GM18507 (cell line): ENCODE measurements around the gene RBFOX1.

Experiments
- DNase-seq: peaks from one replicate; pipeline ENCODE4 v3.0.0; 2011; ENCODE audit warnings: low read depth; ENCODE audit not compliant: insufficient read length; ENCODE audit errors: extremely low spot score
- FAIRE-seq: peaks from 2 replicates; lab custom pipeline; 2011; peaks lifted over from hg19 to GRCh38; lab: Jason Lieb, UNC

RBFOX1 gene

GRCh38 chr16:7504844-7505243 lies 172.2 kb downstream of the RBFOX1 start:
- no peak for FAIRE-seq
- no peak for DNase-seq

DNA sequence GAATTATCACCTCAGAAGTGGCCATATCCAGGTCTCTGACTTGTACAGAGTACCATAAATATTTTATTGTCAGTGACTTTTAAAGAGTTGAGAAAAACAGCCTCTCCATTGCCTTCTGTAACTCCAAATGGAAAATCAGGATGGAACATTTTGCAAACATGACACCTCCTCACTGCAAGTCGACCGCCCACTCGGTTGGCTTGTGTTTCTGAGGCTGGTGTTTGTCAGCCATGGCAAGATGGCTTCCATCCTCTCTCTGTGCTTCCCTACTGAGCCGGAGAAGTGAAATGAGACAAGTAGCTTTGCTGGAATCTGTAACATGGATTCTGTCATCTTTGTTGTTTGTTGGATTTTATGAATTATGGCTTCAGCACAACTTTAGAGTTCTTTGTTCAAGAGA lies 172.8 kb downstream of the RBFOX1 start:
- FAIRE-seq (no peak), DNase-seq (no peak)

GRCh38 chr16:7506363-7506762 lies 173.7 kb downstream of the RBFOX1 start:
- DNase-seq (no peak), FAIRE-seq (no peak)

DNA sequence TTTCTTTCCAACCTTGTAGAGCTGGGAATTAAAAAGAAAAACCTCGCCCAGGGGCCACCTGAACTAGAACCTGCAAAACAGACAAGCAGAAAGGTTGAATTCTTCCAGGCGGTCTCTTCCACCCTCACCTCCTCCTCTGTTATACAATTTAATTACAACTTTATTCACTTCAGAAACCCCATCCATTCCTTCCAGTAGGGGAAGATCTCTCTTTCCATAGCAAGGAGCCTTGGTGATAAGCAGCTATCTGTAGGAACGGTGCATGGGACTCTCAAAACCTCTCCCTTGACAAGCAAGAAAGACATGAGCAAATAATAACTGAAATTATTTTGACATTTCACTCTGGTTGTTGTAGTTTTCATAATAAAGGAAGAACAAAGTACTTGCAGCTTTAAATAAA lies 176.0 kb downstream of the RBFOX1 start:
- FAIRE-seq: no peak
- DNase-seq: no peak

DNA sequence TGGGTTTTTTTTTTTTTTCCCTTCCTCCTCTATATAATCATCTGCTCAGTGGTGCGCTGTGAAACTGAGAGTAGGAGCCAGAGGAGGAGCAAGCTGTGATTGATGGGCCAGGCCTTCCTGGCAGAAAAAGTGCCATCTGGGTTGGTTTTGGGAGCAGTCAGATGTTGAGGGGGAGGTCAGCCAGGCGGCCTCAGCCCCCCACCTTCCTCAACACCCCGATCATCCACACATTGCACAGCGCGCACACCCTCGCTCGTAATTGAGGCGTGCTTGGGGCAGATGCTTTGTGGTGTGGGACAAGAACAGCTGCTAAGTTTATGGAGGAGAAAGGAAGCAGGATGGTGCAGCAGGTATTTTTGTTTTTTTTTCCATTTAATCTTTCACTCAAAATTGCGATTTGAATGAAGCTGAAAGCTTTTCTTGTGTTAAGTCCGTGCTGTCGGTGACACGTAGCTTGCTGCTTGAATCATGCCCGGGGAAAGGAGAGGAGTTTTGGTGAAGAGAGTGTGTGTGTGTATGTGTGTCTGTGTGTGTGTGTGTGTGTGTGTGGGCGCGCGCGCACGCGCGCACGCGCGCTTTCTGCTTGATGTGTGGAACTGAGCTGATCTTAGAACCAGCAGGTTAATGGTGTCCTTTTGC lies 177.4 kb downstream of the RBFOX1 start:
- DNase-seq (no peak), FAIRE-seq (no peak)

- DNase-seq (no peak), FAIRE-seq (no peak)
Measured at GRCh38 chr16:7511549-7512260, 179.1 kb downstream of the RBFOX1 start.

DNA sequence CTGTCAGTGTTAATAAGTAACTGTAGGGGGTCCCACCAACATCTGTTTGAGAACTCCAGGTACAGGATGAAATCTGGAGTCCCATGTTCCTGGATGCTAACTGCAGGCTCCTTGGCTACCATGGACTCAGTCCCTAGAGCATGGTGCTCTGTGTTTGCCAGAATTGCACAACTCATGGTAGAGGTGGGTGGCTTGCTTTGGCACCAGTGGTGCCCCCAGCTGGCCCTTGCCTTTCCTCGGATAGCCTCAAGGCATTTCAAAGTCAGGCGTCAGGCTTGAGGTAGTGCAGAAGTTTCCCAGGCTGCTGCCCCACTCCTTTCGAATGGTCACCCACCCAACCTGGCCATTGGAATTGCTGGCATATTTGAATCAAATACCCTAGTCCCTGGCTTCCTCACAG lies 179.9 kb downstream of the RBFOX1 start:
- no peak for FAIRE-seq

DNA sequence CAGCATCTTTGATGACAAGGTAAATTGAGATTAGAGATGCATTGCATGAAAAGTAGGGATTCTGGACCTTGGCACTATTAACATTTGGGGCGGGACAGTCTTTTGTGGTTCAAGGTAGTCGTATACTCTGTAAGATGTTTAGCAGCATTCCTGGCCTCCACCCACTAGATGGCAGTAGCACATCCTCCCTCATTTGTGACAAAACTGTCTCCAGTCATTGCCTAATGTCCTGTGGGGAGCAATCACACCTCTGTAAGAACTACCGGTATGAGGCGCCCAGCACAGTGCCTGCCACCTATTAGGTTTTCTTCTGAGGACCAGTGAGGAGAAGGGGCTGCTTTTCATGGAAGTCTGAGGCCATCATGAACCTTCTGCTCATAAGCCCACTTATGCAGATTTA lies 180.8 kb downstream of the RBFOX1 start:
- FAIRE-seq (no peak), DNase-seq (no peak)

More for the DNA sequence above, 179.9 kb downstream of the RBFOX1 start:
- DNase-seq: no peak

- DNase-seq (no peak), FAIRE-seq (no peak)
Measured at GRCh38 chr16:7515543-7515942, 182.9 kb downstream of the RBFOX1 start.

GRCh38 chr16:7517496-7517895 lies 184.9 kb downstream of the RBFOX1 start:
- DNase-seq (no peak), FAIRE-seq (no peak)

DNA sequence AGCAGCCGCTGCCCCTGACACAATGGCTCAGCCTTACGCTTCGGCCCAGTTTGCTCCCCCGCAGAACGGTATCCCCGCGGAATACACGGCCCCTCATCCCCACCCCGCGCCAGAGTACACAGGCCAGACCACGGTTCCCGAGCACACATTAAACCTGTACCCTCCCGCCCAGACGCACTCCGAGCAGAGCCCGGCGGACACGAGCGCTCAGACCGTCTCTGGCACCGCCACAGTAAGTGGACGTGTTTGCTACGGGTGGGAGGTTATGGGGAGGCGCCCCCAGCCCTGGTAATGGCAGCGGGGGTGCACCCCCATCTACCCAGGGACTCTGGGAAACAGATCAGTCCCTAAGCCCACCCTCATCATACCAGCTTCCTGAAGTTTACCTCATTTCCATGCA lies 185.5 kb downstream of the RBFOX1 start:
- FAIRE-seq (no peak), DNase-seq (no peak)

DNA sequence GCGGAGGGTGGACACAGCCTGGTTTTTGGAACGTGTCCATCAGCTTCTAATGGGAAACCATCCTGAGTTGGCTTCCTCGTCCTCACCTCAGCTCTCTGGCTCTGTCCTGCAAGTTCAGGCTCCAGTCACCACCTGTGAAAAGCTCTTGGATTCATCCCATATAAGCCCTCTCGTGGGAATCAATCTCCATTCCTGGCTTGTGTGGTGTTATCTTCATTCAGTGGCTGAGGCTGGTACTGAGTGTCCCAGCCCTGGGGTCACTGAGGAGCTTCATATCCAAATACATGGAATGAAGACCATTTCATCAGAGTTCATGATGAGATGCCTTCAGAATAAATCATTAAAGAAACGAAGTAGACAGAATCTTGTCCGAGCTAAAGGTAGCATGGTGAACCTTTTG lies 189.2 kb downstream of the RBFOX1 start:
- DNase-seq: no peak
- no peak for FAIRE-seq

DNA sequence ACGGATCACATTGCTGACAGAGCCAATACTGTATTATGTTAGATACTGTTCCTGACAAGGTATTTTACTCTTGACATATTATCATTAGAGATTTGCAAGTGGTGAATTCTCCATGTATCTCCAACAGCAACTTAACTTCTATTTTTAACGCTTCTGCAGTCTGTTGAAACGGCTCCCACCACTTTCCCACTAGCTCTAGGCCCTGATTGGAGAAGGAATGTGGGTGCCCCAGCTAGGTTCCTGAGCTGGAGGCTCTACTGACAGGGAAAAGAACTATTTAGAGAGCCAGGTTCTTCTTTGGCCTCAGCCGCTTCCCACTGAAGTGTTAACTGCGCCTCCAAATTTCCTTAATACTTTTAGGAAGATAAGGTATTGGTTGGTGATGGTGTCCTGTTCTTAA lies 191.8 kb downstream of the RBFOX1 start:
- no peak for DNase-seq
- no peak for FAIRE-seq

DNA sequence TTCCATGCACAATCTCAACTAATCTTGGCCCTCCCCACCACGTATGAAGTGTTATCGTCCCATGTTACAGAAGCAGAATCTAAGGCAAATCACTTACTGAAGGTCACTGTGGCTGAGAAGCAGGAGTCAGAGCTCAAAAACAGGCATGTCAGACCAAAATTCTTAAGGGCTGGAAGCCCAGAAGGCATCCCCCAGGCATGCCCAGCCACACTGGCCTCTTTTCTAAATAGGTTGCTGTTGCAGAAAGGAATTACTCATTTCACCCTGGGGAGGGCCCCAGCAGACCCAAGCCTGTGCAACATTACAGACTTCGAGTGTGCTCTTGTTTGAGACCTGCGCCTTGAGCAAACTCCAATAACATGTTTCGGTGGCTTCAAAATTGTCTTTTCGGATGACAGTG lies 194.1 kb downstream of the RBFOX1 start:
- FAIRE-seq (no peak), DNase-seq (no peak)

- no peak for DNase-seq
- FAIRE-seq: no peak
Measured at GRCh38 chr16:7532534-7532933, 199.9 kb downstream of the RBFOX1 start.

GRCh38 chr16:7534749-7535148 lies 202.1 kb downstream of the RBFOX1 start:
- DNase-seq (no peak), FAIRE-seq (no peak)

GRCh38 chr16:7541026-7541425 lies 208.4 kb downstream of the RBFOX1 start:
- no peak for FAIRE-seq
- DNase-seq: no peak

GRCh38 chr16:7545251-7545650 lies 212.6 kb downstream of the RBFOX1 start:
- FAIRE-seq (no peak), DNase-seq (no peak)

DNA sequence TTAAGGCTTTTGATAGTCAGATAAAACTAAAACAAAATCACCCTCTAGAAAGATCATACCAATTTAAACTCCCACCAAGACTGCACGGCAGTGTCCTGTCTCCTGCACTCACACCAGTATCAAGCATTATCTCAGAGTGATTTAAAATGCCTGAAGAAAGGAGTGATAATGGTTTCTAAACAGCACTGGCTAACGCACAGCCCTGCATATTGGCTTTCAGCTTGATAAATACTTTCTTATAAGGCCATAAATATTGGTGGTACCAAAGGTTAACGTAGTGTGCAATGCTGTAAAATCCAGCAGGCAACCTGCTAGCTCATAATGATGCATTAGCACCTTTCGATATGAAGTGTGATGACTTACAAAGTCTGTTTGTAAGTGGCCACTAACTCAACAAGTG lies 214.3 kb downstream of the RBFOX1 start:
- no peak for FAIRE-seq
- DNase-seq: no peak

GRCh38 chr16:7547736-7548135 lies 215.1 kb downstream of the RBFOX1 start:
- FAIRE-seq (no peak), DNase-seq (no peak)

DNA sequence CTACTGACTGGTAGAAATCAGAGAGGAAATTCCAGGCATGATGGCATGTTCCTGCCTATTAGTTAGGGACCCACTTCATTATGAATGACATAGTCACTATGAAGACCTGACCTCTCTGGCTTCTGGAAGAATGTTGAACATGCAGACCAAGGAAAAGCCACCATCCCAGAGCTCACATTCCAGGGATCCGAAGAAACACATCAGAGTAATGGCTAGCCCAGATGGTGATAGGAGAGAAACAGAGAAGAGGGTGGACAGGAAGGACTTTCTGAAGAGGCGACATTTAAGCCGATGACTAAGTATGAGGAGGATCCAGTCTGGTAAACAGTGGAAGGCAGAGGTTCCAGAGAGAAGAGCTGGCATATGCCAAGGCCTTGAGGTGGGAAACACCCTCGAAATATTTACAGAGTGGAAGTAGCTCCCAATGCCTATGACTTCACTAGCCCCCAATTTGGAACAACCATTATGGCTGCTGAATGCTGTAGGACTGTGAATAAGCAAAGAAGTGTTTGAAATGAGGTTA lies 216.2 kb downstream of the RBFOX1 start:
- FAIRE-seq (no peak), DNase-seq (no peak)
